Type B pancreatic cell (in vitro differentiated cells): Measurements from ENCODE around the gene RSF1. TPM values are rescaled to one million over a fixed set of nuclear protein-coding genes. Genes with fewer than 3 reads are reported as not detected.
"Not testable (repeated sequence)": the region's sequence is repeated elsewhere in the genome, so short reads cannot be mapped to it uniquely, and the experiment has no call there.

Source experiments
- DNase-seq: peaks from one replicate; pipeline ENCODE4 v3.0.0; 2021; ENCODE audit warnings: mixed read lengths; ENCODE audit not compliant: unreplicated experiment; ENCODE audit errors: extremely low spot score
- H3K27ac Mint-ChIP-seq: 2 replicates; pipeline ENCODE4 v1.8.0; 2021; ENCODE audit warnings: mild to moderate bottlenecking, mixed read lengths
- H3K27me3 Mint-ChIP-seq: 2 replicates; pipeline ENCODE4 v1.8.0; 2021; ENCODE audit warnings: mixed read lengths
- H3K36me3 Mint-ChIP-seq: 2 replicates; pipeline ENCODE4 v1.8.0; 2021; ENCODE audit warnings: mixed read lengths
- H3K4me1 Mint-ChIP-seq: one replicate; pipeline ENCODE4 v1.8.0; 2021; ENCODE audit warnings: mixed read lengths; ENCODE audit not compliant: unreplicated experiment
- H3K4me3 Mint-ChIP-seq: 2 replicates; pipeline ENCODE4 v1.8.0; 2021; ENCODE audit warnings: mild to moderate bottlenecking, mixed read lengths
- H3K9me3 Mint-ChIP-seq: 2 replicates; pipeline ENCODE4 v1.8.0; 2021; ENCODE audit warnings: mixed read lengths
- CTCF ChIP-seq: fragments of 200-600 bp; sonication (generic); conservative IDR thresholded peaks from 2 replicates; pipeline ENCODE4 v1.5.0; 2021; ENCODE audit warnings: antibody characterized with exemption, mild to moderate bottlenecking
- total RNA-seq: library from RNA; stranded (reverse); gene quantifications from 2 replicates; pipeline ENCODE4 v1.2.1, GENCODE V29; 2021; ENCODE audit warnings: low replicate concordance

RSF1 gene
- total RNA-seq, 1 donor from 2014 or later, result 74.2 TPM

- H3K4me1 Mint-ChIP-seq, result no peaks in the 10 kb centered on the region
- H3K4me3 Mint-ChIP-seq, result no peak overlapping the region
- no peaks in the 10 kb centered on the region for H3K36me3 Mint-ChIP-seq
- H3K27ac Mint-ChIP-seq, result no peak overlapping the region
- peaks cover 4% of the 10 kb centered on the region for H3K27me3 Mint-ChIP-seq
- no peaks in the 10 kb centered on the region for H3K9me3 Mint-ChIP-seq
- DNase-seq, result no peak
- TF ChIP-seq CTCF, result no peak
Observed at GRCh38 chr11:77644887-77645286, 175.6 kb downstream of the RSF1 start.

- DNase-seq, result no peak
- H3K27me3 Mint-ChIP-seq, result peaks cover 3% of the 10 kb centered on the region
- peaks cover 7% of the 10 kb centered on the region for H3K4me1 Mint-ChIP-seq
- H3K9me3 Mint-ChIP-seq, result no peaks in the 10 kb centered on the region
- H3K4me3 Mint-ChIP-seq, result peak overlapping the region; percentile 5
- peak overlapping the region; percentile 21 for H3K27ac Mint-ChIP-seq
- no peak for TF ChIP-seq CTCF
- H3K36me3 Mint-ChIP-seq, result no peaks in the 10 kb centered on the region
Observed at GRCh38 chr11:77642228-77642627, 178.3 kb downstream of the RSF1 start.

GRCh38 chr11:77637345-77638165 is 183.0 kb downstream of the RSF1 start, which contains the start of gene CLNS1A:
Gene CLNS1A, minus strand, starts transcription at chr11:77637794. Its CDS starts 80 bp downstream, at chr11:77637714.
- no peaks in the 10 kb centered on the region for H3K27me3 Mint-ChIP-seq
- peak; percentile 13 for TF ChIP-seq CTCF

GRCh38 chr11:77636731-77637344 is 183.7 kb downstream of the RSF1 start:
- H3K4me3 Mint-ChIP-seq, result peak overlapping the region; percentile 96
- H3K36me3 Mint-ChIP-seq, result peaks cover 11% of the 10 kb centered on the region
- no peaks in the 10 kb centered on the region for H3K9me3 Mint-ChIP-seq
- no peaks in the 10 kb centered on the region for H3K27me3 Mint-ChIP-seq
- peaks cover 20% of the 10 kb centered on the region for H3K4me1 Mint-ChIP-seq
- H3K27ac Mint-ChIP-seq, result peak overlapping the region; percentile 78
- TF ChIP-seq CTCF, result no peak
- no peak for DNase-seq

More at GRCh38 chr11:77637345-77638165, 183.0 kb downstream of the RSF1 start, which contains the start of gene CLNS1A:
- Mint-ChIP-seq H3K4me3 (peak within 1 kb of the TSS; percentile 96), H3K27ac (peak within 1 kb of the TSS; percentile 87), H3K9me3 (no peaks in the 10 kb centered on the region), H3K36me3 (peaks cover 11% of the 10 kb centered on the region), H3K4me1 (peaks cover 20% of the 10 kb centered on the region)
- peak; percentile 82 for DNase-seq

GRCh38 chr11:77633926-77634325 is 186.6 kb downstream of the RSF1 start:
- not testable (repeated sequence) for H3K4me3 Mint-ChIP-seq, H3K27ac Mint-ChIP-seq, H3K27me3 Mint-ChIP-seq

GRCh38 chr11:77630157-77630710 is 190.3 kb downstream of the RSF1 start:
- Mint-ChIP-seq H3K27ac (no peak overlapping the region), H3K27me3 (no peaks in the 10 kb centered on the region), H3K36me3 (peaks cover 13% of the 10 kb centered on the region), H3K4me1 (peaks cover 8% of the 10 kb centered on the region), H3K4me3 (no peak overlapping the region), H3K9me3 (no peaks in the 10 kb centered on the region)
- DNase-seq, result no peak
- TF ChIP-seq CTCF, result no peak

More at GRCh38 chr11:77633926-77634325, 186.6 kb downstream of the RSF1 start:
- peaks cover 24% of the 10 kb centered on the region for H3K4me1 Mint-ChIP-seq
- H3K36me3 Mint-ChIP-seq, result peaks cover 16% of the 10 kb centered on the region
- not testable (repeated sequence) for DNase-seq, H3K9me3 Mint-ChIP-seq
